AG09319 (cell line): ENCODE results near the gene DHX40.

ENCODE experiments used
- DNase-seq: peaks from one replicate; pipeline ENCODE4 v3.0.0-alpha.2; 2010; ENCODE audit warnings: low read depth; ENCODE audit errors: extremely low read depth
- TF ChIP-seq, protein P1 (sequence below): IDR thresholded peaks from 2 replicates; pipeline ENCODE4 v1.5.1; 2011; ENCODE audit warnings: low read depth, mild to moderate bottlenecking, inconsistent platforms, low read length, moderate library complexity

The DHX40 gene

DNA sequence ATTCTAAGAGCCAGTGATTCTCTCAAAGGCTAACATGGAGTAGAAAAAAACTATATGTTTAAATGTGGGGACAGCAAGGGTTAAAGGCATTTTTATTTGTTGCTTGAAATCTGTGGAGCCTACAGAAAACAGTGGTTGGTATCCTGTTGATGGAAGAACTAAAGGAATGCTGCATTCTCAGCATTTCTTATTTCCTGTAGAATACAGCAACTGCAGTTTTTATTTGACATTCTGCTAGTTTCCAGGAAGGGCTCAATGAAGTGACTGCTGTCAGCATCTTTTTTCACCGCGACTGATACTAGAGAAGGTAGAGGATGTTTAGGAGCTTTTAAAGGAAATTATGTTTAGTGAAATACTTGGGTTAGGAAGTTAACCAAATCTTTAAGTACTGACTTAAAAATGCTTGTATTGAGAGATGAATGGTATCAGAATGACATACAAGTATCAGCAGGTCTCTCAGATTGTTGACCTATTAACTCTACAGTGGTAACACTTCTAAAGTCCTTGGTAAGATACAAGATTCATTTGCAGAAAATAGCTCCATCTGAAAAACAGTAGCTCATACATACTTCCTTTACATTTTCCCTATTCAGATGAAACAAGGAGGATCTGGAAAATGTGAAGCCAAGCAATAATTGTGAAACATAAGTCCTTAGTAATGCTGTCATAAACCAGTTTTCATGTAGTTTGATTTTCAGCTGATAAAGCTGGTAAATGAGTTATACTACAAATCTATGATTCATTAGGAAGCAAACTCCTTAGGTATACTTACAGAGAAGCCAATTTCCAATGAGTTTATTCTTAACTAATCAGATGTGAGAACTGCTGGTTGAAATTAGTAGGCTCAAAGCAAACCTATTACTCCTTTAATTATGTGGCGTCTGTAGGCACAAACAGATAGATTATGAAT, 69.5 kb downstream of the DHX40 start:
- no peak for DNase-seq
- TF ChIP-seq, protein P1, sequence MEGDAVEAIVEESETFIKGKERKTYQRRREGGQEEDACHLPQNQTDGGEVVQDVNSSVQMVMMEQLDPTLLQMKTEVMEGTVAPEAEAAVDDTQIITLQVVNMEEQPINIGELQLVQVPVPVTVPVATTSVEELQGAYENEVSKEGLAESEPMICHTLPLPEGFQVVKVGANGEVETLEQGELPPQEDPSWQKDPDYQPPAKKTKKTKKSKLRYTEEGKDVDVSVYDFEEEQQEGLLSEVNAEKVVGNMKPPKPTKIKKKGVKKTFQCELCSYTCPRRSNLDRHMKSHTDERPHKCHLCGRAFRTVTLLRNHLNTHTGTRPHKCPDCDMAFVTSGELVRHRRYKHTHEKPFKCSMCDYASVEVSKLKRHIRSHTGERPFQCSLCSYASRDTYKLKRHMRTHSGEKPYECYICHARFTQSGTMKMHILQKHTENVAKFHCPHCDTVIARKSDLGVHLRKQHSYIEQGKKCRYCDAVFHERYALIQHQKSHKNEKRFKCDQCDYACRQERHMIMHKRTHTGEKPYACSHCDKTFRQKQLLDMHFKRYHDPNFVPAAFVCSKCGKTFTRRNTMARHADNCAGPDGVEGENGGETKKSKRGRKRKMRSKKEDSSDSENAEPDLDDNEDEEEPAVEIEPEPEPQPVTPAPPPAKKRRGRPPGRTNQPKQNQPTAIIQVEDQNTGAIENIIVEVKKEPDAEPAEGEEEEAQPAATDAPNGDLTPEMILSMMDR, result no peak

DNA sequence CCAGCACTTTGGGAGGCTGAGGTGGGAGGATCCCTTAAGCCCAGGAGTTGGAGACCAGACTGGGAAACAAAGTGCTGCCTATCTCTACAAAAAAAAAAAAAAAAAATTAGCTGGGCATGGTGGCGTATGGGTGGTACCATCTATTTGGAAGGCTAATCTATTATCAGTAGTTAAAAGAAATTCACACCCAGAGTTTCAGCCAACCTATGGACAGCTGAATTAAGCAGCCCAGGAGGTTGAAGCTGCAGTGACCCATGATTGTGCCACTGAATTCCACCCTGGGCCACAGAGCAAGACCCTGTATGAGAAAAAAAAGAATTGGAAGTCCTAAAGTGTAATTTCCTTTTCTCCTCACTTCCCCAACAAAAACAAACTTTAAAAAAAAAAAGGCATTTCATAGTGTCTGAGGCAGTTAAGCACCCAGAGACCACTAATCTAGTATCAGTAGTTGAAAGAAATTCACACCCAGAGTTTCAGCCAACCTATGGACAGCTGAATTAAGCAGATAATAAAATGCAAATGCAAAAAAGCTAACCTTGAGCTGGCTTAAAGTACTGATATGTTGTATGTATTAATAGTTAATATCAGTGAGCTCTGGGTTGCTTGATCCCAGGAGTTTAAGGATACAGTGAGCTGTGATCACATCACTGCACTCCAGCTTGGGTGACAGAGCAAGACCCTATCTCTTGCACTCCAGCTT, 72.4 kb downstream of the DHX40 start:
- no peak for DNase-seq
- TF ChIP-seq, protein P1, result no peak

DNA sequence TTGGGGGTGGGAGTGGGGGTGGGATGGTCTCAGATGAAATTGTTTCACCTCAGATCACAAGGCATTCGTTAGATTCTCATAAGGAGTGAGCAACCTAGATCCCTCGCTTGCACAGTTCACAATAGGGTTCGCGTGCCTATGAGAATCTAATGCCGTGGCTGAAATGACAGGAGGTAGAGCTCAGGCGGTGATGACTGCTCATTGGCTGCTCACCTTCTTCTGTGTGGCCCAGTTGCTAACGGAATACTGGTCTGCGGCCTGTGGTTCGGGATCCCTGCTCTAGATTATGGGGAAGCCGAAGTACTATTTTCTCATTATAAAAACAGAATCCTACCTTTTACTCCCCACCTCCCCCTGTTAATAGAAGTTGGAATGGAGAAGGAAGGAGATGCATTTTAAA, 73.1 kb downstream of the DHX40 start:
- DNase-seq, result no peak
- TF ChIP-seq, protein P1, result no peak

DNA sequence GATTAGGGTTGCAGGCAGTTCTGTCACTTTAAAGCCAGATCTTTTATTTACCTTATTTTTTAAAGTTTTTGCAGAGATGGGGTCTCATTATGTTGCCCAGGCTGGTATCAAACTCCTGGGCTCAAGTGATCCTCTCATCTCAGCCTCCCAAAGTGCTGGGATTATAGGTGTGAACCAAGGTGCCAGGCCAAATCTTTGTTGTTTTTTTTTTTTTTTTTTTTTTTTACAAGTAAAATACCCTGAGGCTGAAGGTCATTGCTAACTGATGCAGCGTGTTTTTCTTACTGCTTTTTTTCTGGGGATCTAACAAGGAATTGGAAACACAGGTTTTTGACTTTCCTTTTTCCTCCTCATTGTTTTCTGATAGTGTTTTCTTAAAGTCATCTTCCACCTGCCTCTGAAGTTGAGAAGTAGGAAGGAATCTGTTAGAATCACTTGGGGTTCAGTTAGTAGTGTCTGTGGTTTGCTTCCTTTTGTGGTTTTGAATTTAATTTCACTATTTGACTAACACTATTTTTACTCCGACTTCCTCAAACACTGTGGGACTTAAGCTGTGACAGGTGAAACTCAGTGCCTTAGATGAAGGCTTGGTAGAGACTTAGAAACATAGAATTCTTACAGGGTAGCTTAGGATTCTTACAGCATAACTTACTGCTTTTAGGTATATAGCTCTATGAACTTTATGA, 76.5 kb downstream of the DHX40 start:
- no peak for DNase-seq
- TF ChIP-seq, protein P1, result no peak

DNA sequence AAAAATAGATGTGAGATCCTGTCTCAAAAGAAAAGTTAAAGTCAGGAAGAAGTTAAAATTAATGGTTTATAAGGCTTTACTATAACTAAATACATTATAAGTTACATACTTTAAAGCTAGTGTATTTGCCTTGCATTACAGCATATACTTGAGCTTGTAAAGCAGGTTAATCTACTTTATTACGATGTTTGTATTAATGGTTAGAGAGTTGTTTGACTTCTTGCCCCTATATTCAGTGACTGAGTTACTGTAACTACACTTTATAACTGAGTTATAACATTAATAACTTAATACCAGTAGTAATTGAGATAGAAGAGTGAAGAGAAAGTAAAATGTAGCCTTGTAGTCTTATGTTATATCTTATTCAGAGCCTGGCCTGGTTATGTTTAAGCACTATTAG, 77.2 kb downstream of the DHX40 start:
- TF ChIP-seq, protein P1, result no peak
- no peak for DNase-seq

DNA sequence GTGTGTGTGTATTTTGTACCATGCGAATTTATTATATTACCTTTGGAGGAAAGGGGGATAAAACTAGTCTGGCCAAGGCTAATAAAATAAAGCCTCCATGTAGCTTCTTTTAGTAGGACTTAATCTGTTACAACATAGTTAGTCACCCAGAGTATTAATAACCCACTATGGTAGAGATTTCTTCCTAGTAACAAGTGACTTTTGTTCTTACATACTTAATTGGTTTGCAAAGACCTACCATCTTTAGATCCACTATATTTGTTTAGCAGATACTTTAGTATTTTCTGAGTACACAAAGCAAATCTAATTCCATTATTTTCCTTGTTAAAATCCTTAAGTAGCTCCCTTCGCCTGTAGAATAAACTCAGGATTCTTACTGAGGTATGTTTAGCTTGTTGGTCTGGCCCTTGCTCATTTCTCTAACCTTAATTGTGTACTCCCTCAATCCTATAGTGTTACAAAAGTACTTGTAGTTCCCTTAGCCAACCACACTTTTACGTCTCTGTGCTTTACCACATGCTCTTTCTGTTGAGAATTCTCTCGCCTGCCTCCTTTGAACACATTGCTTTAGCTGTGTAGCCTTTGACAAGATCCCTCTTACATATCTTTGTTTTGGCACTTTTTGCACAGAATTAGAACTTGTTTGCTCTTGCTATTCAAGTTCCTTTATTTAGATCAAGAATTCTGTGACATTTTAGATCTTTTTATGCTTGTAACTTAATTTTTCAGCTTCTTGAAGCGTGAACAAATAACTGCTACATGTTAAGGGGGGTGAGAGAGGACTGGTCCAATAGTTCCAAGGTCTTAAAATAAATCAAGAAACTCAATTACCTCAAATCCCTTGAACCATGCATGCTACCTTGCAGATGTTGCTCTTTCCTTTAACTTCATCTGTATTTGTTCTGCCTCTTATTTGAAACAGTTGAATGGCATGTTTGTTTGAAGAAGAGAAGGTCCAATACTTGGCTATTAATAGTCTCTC, 78.0 kb downstream of the DHX40 start:
- TF ChIP-seq, protein P1, result no peak

More for the DNA sequence above, 78.0 kb downstream of the DHX40 start:
- no peak for DNase-seq
